HG02678 (cell line): ENCODE results near the gene EDIL3.

Experiments
- ATAC-seq: cut with Tn5 transposase; IDR thresholded peaks from one replicate; pipeline ENCODE4 v1.9.1; 2021; ENCODE audit warnings: mild to moderate bottlenecking, moderate library complexity; ENCODE audit not compliant: unreplicated experiment

The EDIL3 gene

GRCh38 chr5:84265130-84265529, 119.5 kb downstream of the EDIL3 start:
- ATAC-seq = no peak

DNA sequence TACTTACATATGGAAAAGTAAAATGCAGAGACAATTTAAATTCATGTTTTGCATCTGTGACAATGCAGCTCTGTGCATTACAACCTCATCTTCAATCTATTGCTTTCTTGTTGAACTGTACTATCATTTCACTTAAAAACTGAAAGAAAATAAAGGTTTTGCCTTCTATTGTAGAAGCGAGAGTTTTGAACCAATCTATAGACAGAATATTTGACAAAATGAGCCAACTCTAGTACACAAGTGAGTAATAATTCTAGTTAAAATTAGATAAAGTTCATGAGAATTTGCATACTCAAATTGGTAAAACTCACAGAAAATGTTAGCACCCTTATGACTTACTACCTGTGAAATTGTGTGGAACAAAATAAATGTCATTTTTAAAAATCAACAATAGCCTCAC, 123.7 kb downstream of the EDIL3 start:
- ATAC-seq = peak; percentile 47

GRCh38 chr5:84260140-84260539, 124.5 kb downstream of the EDIL3 start:
- ATAC-seq = peak; percentile 58

DNA sequence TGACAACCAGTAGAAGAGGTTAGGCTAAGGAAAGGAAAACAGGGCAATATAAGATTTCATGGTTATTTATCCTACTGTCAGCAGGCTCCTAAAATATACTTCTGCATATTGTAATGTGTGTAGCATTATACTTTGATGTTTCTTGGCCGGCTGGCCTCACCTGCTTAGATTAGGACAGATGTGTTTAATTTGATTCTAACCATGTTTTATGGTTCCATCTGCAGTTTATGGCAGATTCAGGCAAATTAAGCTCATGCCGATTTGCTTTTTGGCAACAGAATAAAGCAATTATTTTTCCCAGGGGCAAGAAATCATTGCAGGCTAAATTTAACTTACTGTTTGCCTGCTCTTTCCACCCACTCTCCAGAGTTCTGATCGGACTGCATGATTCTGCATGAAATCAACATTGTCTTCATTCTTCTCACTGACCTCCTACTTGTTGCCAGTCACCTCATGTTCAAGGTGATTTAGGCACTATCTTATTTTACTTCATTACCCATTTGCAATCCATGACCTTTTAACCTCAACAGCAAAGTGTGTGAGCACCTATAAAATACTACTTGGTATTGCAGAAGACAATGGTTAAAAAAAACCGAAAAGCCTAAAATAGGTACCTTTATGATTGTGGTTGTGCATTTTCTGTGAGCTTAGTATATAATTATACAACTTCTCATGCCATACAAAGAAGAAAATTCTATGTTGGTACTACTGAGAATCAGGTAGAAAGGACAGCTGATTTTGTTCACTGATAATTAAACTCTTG, 125.2 kb downstream of the EDIL3 start:
- no peak for ATAC-seq

DNA sequence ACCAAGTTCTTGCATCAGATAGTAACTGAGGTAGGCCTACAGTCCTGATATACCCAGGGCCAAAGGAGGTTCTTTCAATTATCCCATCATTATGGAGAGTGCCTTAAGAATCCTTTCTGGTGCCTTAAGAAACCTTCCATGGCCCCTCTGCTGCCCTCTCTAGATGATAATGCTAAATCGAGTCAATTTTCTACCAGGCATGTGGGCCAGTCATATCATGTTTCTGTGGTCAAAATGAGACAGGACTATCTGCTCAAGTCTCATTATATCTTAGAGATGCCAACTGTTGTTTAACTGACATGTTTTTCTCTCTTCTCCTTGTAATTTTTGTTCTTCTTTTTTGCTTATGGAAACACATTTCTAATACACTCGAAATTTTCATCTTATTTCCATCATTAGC, 127.6 kb downstream of the EDIL3 start:
- ATAC-seq = peak; percentile 34

DNA sequence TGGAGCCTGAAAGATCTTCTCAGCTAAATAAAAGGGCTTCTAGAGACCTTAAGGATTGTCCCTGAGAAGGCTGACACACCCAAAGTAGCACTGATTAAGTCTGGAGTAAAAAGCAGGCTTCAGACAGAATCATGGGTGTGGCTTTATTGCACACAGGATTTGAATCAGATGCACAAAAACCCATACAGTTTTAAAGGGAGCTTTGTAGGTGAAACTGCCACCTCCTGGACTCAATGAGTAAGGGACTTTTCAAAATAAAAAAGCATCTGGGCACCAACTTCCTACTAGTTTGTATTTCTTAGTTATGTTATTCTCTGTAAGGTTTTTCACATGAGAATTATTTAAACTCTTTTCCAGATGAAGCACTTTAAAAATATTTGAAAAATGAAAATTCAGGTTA, 129.4 kb downstream of the EDIL3 start:
- no peak for ATAC-seq

DNA sequence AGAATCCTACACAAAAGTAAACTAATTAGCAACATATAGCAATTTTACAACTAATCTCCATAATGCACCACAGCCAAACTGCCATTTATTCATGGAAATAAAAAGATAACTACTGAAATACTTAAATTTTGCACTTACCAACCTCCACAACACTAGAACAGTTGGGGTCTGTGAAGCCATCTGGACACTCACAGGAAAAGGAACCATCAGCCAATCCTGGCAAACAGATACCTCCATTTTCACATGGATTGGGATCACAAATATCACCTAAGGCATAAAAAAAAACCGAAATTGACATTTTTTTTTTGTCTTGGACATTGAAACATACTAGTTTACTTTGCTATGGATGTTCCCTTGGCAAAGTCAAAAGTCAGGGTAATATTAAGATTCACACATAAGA, 130.7 kb downstream of the EDIL3 start:
- no peak for ATAC-seq

DNA sequence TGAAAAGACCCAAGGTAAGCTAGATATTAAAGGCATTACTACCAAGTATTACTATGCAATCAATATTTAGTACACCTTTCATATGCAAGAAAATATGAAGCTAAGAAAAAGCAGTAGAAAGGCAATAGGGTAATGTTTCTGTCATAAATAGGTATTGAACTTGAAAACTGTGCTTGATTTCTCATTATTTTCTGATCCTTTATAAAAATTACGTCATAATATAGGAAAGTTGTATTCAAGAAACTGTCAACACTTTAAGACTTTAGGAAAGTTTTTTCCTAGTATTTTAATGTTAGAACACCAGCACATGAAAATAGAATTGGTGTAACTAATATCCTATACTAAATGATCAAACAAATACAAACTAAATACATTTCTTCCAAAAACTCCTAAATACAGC, 133.2 kb downstream of the EDIL3 start:
- ATAC-seq = no peak

- no peak for ATAC-seq
Observed at GRCh38 chr5:84249918-84250630, 134.6 kb downstream of the EDIL3 start.

DNA sequence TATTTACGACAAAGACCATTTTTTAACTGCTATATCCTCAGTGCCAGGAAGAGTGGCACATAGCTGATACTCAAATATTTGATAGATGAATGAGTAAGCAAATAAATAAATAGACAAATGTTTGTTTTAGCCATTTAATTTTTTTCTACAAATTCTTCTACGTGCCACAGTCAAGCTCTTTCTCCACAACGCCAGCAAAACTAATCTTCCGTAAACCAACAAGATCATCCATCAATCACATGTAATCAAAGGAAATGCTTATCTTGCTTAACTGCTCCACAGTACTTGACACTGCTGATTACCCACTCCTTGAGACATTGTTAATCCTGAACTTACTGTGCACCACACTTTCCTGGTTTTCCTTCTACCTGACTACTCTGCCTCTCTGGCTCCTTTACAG, 136.7 kb downstream of the EDIL3 start:
- no peak for ATAC-seq

DNA sequence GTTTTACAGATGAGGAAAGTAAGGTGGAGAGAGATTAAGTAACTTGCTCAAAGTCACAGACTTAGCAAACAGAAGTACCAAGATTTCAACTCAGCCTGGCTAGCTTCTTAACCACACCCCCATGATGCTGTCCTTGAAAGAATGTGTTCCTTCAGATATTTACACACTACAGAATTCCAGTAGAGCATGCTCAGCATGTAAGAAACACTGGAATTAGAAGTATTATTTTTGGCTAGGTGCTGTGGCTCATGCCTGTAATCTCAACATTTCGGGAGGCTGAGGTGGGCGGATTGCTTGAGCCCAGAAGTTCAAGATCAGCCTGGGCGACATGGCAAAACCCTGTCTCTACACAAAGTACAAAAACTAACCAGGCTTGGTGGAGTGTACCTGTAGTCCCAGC, 142.4 kb downstream of the EDIL3 start:
- no peak for ATAC-seq

DNA sequence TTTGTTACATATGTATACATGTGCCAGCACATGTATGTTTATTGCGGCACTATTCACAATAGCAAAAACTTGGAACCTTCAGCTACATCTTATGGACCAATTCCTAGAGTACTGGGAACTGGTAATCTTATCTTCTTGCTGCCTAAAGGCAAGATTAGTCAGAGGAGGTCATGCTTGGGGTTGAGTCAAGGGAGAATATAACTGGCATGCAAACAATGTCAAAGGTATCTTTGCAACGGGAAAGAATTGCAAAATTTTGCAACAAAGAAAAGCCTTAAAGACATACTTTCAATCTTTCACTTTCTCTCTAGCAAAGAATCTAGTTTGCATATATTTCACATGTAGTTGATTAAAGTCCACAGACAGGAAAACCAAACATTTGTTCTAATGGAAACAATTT, 145.2 kb downstream of the EDIL3 start:
- ATAC-seq = no peak

DNA sequence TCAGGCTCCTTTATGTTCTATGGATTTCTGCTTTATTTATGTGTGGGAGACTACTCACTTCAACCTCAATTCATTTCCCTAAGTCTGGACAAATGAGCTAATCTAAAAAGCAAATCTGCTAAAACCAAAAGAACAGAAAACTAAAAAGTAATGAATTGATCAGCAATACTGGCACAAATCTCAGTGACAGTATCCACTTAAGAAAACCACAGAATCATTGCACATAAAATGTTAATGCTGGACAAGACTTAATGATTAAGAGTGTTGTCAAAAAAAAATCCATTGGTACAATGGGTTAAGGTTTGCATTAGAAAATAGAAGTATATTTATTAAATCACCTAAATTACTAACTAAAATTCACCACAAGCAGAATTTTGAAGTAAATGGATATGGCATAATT, 147.6 kb downstream of the EDIL3 start:
- no peak for ATAC-seq

DNA sequence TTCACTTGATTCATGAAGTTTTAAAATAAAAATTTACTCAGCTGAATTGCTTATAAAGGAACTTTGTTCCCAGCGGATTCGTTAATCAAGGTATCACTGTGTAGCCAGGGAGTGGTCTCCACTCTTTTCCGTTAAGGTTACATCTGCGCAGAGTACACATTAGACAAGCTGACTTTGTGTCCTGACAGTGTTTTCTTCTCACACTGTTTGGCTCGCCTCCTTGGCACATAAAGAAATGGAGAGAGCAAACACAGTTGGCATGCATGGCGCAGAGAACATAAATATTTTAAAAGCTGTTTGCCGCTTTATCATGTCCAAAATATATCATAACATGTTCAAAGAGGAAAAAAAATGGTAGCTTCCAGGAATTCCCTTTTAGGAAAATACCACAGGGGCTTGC, 153.2 kb downstream of the EDIL3 start:
- ATAC-seq = no peak

DNA sequence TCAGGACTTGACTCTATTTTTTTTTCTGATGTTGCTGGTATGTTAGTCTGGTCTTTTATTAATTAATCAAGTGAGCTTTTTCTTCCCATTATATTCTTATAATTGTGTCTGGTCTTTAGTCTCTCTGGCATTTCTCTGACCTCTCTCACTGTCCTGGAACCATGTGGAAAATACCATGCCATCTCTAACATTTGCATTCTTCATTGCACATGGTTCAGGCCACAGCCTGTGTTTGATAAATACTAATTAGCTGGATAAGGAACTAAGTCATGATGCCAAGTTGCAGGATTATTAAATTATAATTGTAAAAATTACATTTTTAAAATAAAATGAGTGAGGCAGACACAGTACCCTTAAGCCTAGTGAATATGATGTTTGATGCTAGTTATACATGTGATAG, 155.6 kb downstream of the EDIL3 start:
- ATAC-seq = no peak

DNA sequence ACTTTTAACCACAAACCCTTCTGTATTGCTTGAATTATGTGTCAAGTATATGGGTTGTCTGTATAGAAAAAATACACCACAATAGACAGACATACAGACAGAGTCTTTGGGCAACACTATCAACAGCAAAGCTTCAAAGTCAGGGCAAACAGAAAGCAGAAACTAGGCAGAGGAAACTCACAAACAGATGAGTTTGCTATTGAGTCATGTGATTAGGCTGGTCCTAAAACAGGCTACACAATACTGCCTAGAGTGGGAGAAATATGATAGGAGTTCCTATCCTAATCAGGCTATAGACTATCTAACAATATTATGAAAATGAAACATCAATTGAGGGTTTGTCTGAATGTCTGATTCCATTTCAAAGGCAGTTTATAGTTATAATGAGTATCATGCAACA, 156.4 kb downstream of the EDIL3 start:
- ATAC-seq = peak; percentile 45

DNA sequence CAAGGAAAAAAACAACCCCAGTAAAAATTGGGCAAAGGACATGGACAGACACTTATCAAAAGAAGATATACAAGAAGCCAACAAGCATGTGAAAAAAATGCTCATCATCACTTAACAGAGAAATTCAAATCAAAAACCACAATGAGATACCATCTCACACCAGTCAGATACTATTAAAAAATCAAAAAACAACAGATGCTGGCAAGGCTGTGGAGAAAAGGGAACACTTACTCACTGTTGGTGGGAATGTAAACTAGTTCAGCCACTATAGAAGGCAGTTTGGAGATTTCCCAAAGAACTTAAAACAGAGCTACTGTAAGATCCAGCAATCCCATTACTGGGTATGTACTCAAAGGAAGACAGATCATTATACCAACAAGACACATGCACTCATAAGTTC, 157.4 kb downstream of the EDIL3 start:
- no peak for ATAC-seq

- ATAC-seq = no peak
Observed at GRCh38 chr5:84218546-84218945, 166.1 kb downstream of the EDIL3 start.

DNA sequence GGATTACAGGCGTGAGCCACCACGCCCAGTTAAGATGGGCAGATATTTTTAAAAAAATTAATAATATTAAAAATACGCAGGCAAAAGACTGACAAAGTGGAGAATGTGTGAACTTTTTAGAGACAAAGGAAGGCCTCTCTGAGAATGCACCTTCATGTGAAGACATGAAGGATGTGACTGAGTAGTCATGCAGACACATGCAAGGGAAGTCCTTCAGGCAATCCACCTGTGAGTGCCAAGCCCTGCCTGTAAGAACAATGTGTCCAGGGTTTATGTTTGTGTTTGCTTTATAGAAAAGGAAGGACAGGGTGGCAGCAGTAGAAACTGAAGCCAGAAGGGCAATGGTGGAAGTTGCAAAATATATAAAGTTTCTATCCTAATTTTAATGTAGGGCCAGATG, 169.2 kb downstream of the EDIL3 start:
- ATAC-seq = no peak

GRCh38 chr5:84213861-84214260, 170.8 kb downstream of the EDIL3 start:
- ATAC-seq = no peak

DNA sequence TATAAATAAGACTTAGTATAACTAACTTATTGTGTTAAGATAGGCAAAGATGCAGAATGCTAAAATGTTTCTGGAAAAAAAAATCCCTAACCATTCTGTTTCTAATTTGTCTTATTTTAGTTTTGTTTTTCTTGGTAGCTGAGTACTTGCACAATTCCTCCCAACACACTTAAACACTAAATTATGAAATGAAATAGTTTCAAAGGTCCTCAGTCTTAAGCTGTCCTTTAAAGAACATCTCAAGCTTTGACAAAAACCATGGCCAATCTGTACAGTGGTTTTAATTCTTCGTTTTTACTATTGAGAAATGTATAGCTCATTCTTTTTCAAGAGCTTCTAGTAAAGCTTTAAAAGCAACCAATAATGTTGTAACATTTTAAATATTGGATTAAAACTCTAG, 171.5 kb downstream of the EDIL3 start:
- ATAC-seq = no peak

DNA sequence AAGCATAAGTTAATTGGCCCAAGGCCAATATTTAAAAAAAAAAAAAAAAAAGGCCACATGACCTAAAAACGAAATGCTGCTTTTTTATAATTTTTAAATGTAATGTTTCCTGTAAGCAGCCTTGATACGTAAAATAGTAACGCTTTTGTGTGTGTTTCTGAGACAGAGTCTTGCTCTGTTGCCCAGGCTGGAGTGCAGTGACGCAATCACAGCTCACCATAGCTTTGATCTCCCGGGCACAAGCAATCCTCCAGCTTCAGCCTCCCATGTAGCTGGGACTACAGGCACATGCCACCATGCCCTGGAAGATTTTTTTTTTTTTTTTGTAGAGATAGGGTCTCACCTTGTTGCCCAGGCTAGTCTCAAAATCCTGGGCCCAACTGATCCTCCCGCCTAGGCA, 179.9 kb downstream of the EDIL3 start:
- ATAC-seq = no peak

- no peak for ATAC-seq
Observed at GRCh38 chr5:84202136-84202535, 182.5 kb downstream of the EDIL3 start.
